HFFc6 (cell line): ENCODE measurements around the gene WASF2. TPM values are rescaled to one million over a fixed set of nuclear protein-coding genes. Genes with fewer than 3 reads are reported as not detected.

Source experiments
- DNase-seq: peaks from one replicate; pipeline ENCODE4 v3.0.0-alpha.2; 2018
- H3K27ac Mint-ChIP-seq: 2 replicates; pipeline ENCODE4 v1.8.0; 2020; ENCODE audit warnings: mild to moderate bottlenecking, mixed read lengths
- H3K27me3 Mint-ChIP-seq: 2 replicates; pipeline ENCODE4 v1.8.0; 2021; ENCODE audit warnings: mild to moderate bottlenecking, moderate library complexity, mixed read lengths; ENCODE audit not compliant: insufficient read depth
- H3K36me3 Mint-ChIP-seq: 2 replicates; pipeline ENCODE4 v1.8.0; 2021; ENCODE audit warnings: low read depth, mixed read lengths
- H3K4me1 Mint-ChIP-seq: 2 replicates; pipeline ENCODE4 v1.8.0; 2020; ENCODE audit warnings: low read depth, mixed read lengths
- H3K4me3 Mint-ChIP-seq: 2 replicates; pipeline ENCODE4 v1.8.0; 2020; ENCODE audit warnings: mild to moderate bottlenecking, moderate library complexity, mixed read lengths
- H3K9me3 Mint-ChIP-seq: 2 replicates; pipeline ENCODE4 v1.8.0; 2020; ENCODE audit warnings: mild to moderate bottlenecking, mixed read lengths
- total RNA-seq, 6 experiments: library from RNA; stranded (reverse); fragmentation: NEBNext Ultra II Directional; extraction: Animal tissue kit (Norgen Biotek cat#: 25700); gene quantifications; 2 replicates in 1 of 6; 3 replicates in 5 of 6; pipeline ENCODE4 v1.2.3, GENCODE V29; 2021
- TF ChIP-seq, protein P1 (sequence below): fragments of 200-600 bp; sonication (generic); IDR thresholded peaks from 2 replicates; pipeline ENCODE4 v1.5.0; 2021; ENCODE audit warnings: antibody characterized with exemption, mild to moderate bottlenecking

The WASF2 gene
- total RNA-seq, 6 experiments from 2014 or later, result 84.4 to 99.7 (median 93.1) TPM

DNA sequence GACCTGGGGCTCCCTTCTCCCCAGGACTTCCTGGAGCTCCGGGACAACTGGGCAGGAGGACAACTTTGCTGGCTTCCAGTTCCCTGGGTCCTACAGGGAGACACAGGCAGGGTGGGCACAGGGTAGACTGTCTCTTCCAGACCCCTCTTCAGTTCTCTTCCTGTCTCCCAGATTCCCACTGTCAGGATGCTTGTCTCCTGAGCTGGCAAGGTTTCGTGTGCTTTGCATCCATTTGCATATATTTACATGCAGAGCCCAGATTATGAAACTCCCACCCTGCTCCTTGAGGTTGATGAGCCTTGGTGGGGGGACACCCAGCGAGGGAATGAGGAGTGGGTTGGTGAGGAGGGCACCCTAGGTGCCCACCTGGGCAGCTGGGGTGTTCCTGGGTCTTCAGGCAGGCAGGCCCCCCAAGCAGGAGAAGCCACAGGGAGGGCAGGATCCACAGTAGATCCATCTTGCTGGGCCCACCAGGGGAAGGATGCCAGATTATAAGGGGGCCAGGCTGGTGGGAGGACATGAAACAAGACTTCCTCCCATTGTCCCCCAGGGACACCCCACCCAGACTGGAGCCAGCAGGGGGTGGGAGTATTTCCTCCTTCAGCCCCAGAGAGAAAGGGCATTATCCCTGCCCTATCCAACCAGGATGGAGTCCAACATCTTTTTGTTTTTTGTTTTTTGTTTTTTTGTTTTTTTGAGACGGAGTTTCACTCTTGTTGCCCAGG is 115.4 kb downstream of the WASF2 start, which contains the start of gene FCN3:
TSS of gene FCN3 (minus strand) at position 463 of the 725 bp plus-strand sequence. CDS start at position 457, 6 bp downstream.
- peaks cover 11% of the 10 kb centered on the region; the same call in 1 of the 2 replicates for H3K27me3 Mint-ChIP-seq
- peaks cover 10% of the 10 kb centered on the region for H3K4me1 Mint-ChIP-seq
- no peaks in the 10 kb centered on the region for H3K36me3 Mint-ChIP-seq
- no peaks in the 10 kb centered on the region for H3K9me3 Mint-ChIP-seq
- TF ChIP-seq, protein P1, sequence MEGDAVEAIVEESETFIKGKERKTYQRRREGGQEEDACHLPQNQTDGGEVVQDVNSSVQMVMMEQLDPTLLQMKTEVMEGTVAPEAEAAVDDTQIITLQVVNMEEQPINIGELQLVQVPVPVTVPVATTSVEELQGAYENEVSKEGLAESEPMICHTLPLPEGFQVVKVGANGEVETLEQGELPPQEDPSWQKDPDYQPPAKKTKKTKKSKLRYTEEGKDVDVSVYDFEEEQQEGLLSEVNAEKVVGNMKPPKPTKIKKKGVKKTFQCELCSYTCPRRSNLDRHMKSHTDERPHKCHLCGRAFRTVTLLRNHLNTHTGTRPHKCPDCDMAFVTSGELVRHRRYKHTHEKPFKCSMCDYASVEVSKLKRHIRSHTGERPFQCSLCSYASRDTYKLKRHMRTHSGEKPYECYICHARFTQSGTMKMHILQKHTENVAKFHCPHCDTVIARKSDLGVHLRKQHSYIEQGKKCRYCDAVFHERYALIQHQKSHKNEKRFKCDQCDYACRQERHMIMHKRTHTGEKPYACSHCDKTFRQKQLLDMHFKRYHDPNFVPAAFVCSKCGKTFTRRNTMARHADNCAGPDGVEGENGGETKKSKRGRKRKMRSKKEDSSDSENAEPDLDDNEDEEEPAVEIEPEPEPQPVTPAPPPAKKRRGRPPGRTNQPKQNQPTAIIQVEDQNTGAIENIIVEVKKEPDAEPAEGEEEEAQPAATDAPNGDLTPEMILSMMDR, result no peak
- H3K4me3 Mint-ChIP-seq, result no peak within 1 kb of the TSS
- no peak within 1 kb of the TSS for H3K27ac Mint-ChIP-seq
- no peak for DNase-seq

DNA sequence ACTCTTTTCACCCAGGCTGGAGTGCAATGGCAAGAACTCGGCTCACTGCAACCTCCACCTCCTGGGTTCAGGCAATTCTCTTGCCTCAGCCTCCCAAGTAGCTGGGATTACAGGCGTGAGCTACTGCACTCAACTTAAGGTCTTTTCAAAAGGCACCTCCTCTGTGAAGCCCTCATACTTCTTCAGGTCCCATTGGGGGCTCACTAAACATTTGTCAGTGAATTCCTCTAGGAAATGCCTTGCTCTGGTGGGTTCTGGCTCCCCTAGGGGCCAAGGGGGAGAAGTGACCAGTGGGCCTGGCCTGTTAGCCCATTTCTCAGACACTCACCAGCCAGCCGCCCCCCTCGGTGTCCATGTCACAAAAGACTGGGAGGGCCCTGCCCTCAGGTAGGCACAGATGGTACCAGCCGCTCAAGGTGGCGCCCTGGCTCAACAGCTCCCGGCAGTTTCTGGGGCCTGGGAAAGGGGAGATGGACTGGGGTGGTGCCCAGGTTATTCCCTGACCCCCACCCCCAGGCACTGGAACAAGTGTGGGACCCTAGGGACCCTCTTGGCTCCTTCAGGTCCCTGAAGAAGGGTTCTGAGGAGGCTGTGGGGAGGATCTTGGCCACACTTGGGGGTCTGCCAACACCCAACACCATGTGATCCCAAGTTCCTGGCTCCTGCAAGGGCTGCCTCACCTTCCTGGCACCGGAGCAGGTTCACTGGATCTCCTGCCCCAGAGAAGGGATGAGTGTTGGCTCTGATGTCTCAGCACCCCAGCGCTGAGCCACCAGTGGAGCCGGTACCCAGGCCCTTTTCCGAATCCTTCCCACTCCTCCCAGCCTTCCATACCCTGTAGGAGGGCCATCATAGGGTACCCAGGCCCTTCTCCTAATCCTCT is 116.9 kb downstream of the WASF2 start:
- peaks cover 11% of the 10 kb centered on the region; the same call in 1 of the 2 replicates for H3K27me3 Mint-ChIP-seq
- H3K9me3 Mint-ChIP-seq, result no peaks in the 10 kb centered on the region
- H3K4me3 Mint-ChIP-seq, result no peak overlapping the region
- TF ChIP-seq, protein P1, result peak; percentile 57
- H3K36me3 Mint-ChIP-seq, result no peaks in the 10 kb centered on the region
- DNase-seq, result no peak
- H3K27ac Mint-ChIP-seq, result no peak overlapping the region
- H3K4me1 Mint-ChIP-seq, result peaks cover 10% of the 10 kb centered on the region

DNA sequence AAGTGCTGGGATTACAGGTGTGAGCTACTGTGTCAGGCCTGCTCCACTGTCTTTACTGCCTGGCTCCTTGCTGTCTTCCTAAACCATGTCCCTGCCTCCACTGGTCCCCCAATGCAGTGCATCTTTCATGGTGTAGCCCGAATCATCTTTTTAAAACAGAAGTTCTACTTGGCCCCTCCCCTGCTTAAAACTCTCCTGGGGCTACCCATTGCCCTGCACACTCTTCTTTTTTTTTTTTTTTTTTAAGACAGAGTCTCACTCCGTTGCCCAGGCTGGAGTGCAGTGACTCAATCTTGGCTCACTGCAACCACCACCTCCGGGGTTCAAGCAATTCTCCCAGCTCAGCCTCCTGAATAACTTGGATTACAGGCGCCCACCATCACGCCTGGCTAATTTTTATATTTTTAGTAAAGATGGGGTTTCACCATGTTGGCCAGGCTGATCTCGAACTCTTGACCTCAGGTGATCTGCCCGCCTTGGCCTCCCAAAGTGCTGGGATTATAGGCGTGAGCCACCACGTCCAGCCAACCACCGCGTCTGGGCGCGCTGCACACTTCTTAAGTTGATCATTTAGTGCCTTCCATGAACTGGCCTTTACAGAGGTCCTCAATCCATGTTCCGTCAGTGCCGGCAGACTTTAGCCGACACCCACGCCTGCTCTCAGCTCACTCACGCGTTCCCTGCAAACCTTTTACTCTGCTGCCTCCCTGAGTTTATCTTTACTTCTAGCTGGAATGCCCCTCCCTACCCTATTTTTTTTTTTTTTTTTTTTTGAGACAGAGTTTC is 117.8 kb downstream of the WASF2 start:
- H3K36me3 Mint-ChIP-seq, result no peaks in the 10 kb centered on the region
- H3K9me3 Mint-ChIP-seq, result no peaks in the 10 kb centered on the region
- H3K27ac Mint-ChIP-seq, result no peak overlapping the region
- H3K4me1 Mint-ChIP-seq, result peaks cover 16% of the 10 kb centered on the region
- no peak overlapping the region for H3K4me3 Mint-ChIP-seq
- peaks cover 11% of the 10 kb centered on the region; the same call in 1 of the 2 replicates for H3K27me3 Mint-ChIP-seq
- TF ChIP-seq, protein P1, result no peak
- no peak for DNase-seq

DNA sequence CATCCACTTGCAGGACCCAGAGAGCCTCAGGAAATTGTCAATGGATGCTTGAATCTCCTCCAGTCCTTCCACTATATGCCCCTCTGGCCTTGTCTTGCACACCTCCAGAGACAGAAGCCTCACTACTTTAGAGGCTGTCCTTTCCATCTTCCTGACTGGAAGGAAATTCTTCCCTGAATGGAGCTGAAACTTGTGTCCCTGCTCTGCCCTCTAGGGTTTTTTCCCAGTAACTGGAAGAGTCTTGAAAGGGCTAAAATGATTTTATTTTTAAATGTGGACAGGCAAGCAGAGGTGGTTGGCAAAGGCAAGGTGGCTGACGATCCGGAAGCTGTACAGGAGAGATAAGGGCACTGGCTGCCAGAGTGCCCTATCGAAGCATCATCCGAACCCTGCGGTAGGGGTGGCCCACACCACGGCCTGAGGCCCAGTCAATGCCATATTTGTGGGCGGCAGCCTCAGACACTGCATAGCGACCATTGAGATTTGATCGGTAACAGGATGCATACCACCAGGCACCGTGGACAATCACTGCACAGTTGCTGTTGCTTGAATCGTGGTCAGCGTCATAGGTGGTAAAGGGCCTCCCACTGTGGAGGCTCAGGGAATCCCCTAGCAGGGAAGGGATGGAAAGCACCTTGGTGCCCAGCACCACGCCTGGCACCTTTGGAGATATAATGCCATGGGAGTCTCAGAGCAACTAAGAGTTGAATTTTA is 120.9 kb downstream of the WASF2 start:
- no peaks in the 10 kb centered on the region for H3K9me3 Mint-ChIP-seq
- H3K27ac Mint-ChIP-seq, result no peak overlapping the region
- TF ChIP-seq, protein P1, result peak; percentile 65
- H3K36me3 Mint-ChIP-seq, result no peaks in the 10 kb centered on the region
- peak; percentile 19 for DNase-seq
- peaks cover 3% of the 10 kb centered on the region for H3K27me3 Mint-ChIP-seq
- no peak overlapping the region; the same call in 1 of the 2 replicates for H3K4me3 Mint-ChIP-seq
- H3K4me1 Mint-ChIP-seq, result peaks cover 30% of the 10 kb centered on the region
